HUDEP-2 (cell line): Measurements from ENCODE around the gene TSHZ2.
"Not testable (repeated sequence)": the region's sequence is repeated elsewhere in the genome, so short reads cannot be mapped to it uniquely, and the experiment has no call there.

Experiments used
- DNase-seq, 76 experiments: peaks; one replicate each; lab custom pipeline; 2025; ENCODE audit not compliant: unreplicated experiment in 76 of 76; lab: John Stamatoyannopoulos, UW

Gene TSHZ2

GRCh38 chr20:53080969-53081871, 109.1 kb downstream of the TSHZ2 start:
- no peak for DNase-seq

GRCh38 chr20:53081916-53082863, 110.0 kb downstream of the TSHZ2 start:
- no peak for DNase-seq

- no peak for DNase-seq
Observed at GRCh38 chr20:53083411-53083810, 111.3 kb downstream of the TSHZ2 start.

- no peak for DNase-seq
Observed at GRCh38 chr20:53084408-53084997, 112.3 kb downstream of the TSHZ2 start.

GRCh38 chr20:53085720-53086119, 113.6 kb downstream of the TSHZ2 start:
- no peak for DNase-seq

GRCh38 chr20:53087037-53087777, 115.0 kb downstream of the TSHZ2 start:
- DNase-seq: no peak

GRCh38 chr20:53088786-53089185, 116.6 kb downstream of the TSHZ2 start:
- no peak for DNase-seq

GRCh38 chr20:53089851-53090250, 117.7 kb downstream of the TSHZ2 start:
- DNase-seq: not testable (repeated sequence)

GRCh38 chr20:53091789-53092188, 119.6 kb downstream of the TSHZ2 start:
- no peak for DNase-seq

GRCh38 chr20:53092772-53093300, 120.7 kb downstream of the TSHZ2 start:
- no peak for DNase-seq

GRCh38 chr20:53097371-53097770, 125.2 kb downstream of the TSHZ2 start:
- no peak for DNase-seq

GRCh38 chr20:53097791-53098190, 125.6 kb downstream of the TSHZ2 start:
- no peak for DNase-seq

GRCh38 chr20:53098621-53099020, 126.5 kb downstream of the TSHZ2 start:
- no peak for DNase-seq

GRCh38 chr20:53099856-53100255, 127.7 kb downstream of the TSHZ2 start:
- no peak for DNase-seq

- DNase-seq: no peak
Observed at GRCh38 chr20:53100476-53100911, 128.3 kb downstream of the TSHZ2 start.

GRCh38 chr20:53101992-53102760, 130.0 kb downstream of the TSHZ2 start:
- DNase-seq: no peak

GRCh38 chr20:53103124-53103523, 131.0 kb downstream of the TSHZ2 start:
- no peak for DNase-seq

- DNase-seq: no peak
Observed at GRCh38 chr20:53104884-53105283, 132.7 kb downstream of the TSHZ2 start.

GRCh38 chr20:53116733-53117132, 144.6 kb downstream of the TSHZ2 start:
- no peak for DNase-seq
